ENCODE measurements around the gene SUN1.
"Not testable (repeated sequence)": the region's sequence is repeated elsewhere in the genome, so short reads cannot be mapped to it uniquely, and the experiment has no call there.

The SUN1 gene

GRCh38 chr7:835485-836401 is 3.5 kb downstream of the SUN1 start:
- DNase-seq, result peak; percentile 59

- peak; percentile 20 for DNase-seq
Observed at GRCh38 chr7:836429-836828, 4.2 kb downstream of the SUN1 start.

GRCh38 chr7:837001-837400 is 4.7 kb downstream of the SUN1 start:
- DNase-seq, result no peak

- DNase-seq, result no peak
Observed at GRCh38 chr7:840001-840600, 7.8 kb downstream of the SUN1 start.

GRCh38 chr7:841943-842342 is 9.7 kb downstream of the SUN1 start:
- DNase-seq, result no peak

GRCh38 chr7:842431-843031 is 10.3 kb downstream of the SUN1 start:
- DNase-seq, result no peak

GRCh38 chr7:843230-843629 is 11.0 kb downstream of the SUN1 start:
- DNase-seq, result no peak

- no peak for DNase-seq
Observed at GRCh38 chr7:844043-844442, 11.8 kb downstream of the SUN1 start.

GRCh38 chr7:844514-844913 is 12.2 kb downstream of the SUN1 start:
- no peak for DNase-seq

- no peak for DNase-seq
Observed at GRCh38 chr7:845091-845490, 12.8 kb downstream of the SUN1 start.

- no peak for DNase-seq
Observed at GRCh38 chr7:845731-846130, 13.5 kb downstream of the SUN1 start.

- DNase-seq, result not testable (repeated sequence)
Observed at GRCh38 chr7:846958-847650, 14.8 kb downstream of the SUN1 start.

GRCh38 chr7:847728-848127 is 15.5 kb downstream of the SUN1 start:
- DNase-seq, result not testable (repeated sequence)

- no peak for DNase-seq
Observed at GRCh38 chr7:849145-849544, 16.9 kb downstream of the SUN1 start.

- DNase-seq, result no peak
Observed at GRCh38 chr7:849781-850180, 17.5 kb downstream of the SUN1 start.

- DNase-seq, result no peak
Observed at GRCh38 chr7:851204-851603, 18.9 kb downstream of the SUN1 start.

- DNase-seq, result no peak
Observed at GRCh38 chr7:853366-854117, 21.3 kb downstream of the SUN1 start.

GRCh38 chr7:854118-854775 is 22.0 kb downstream of the SUN1 start:
- no peak for DNase-seq

- DNase-seq, result no peak
Observed at GRCh38 chr7:855686-856369, 23.6 kb downstream of the SUN1 start.

- no peak for DNase-seq
Observed at GRCh38 chr7:856444-857095, 24.3 kb downstream of the SUN1 start.

- DNase-seq, result no peak
Observed at GRCh38 chr7:857661-858060, 25.4 kb downstream of the SUN1 start.

All from retina (tissue), 1 donor.